BJ (cell line): ENCODE data around the gene MPZL3. TPM values are rescaled to one million over a fixed set of nuclear protein-coding genes. Genes with fewer than 3 reads are reported as not detected.

Experiments used
- CTCF ChIA-PET: fragments of 350-600 bp; formaldehyde crosslinking; extraction: SDS; loops from one replicate; lab custom pipeline; 2021; ENCODE audit warnings: antibody characterized with exemption, inconsistent platforms; lab: Yijun Ruan, JAX
- POLR2A ChIA-PET: fragments of 300-600 bp; sonication (Branson Sonifier 250); formaldehyde crosslinking; extraction: SDS; loops from one replicate; lab custom pipeline; 2021; ENCODE audit warnings: antibody characterized with exemption; lab: Charles Lee
- DNase-seq: peaks from one replicate; pipeline ENCODE4 v3.0.0-alpha.2; 2011; ENCODE audit warnings: low read depth
- H3K27me3 ChIP-seq: 2 replicates; pipeline ENCODE4 v1.6.0; 2011; ENCODE audit warnings: low read length; ENCODE audit not compliant: control insufficient read depth, insufficient read depth
- H3K36me3 ChIP-seq: 2 replicates; pipeline ENCODE4 v1.5.1; 2011; ENCODE audit warnings: low read length; ENCODE audit not compliant: control insufficient read depth, insufficient read depth
- H3K4me3 ChIP-seq: 2 replicates; pipeline ENCODE4 v1.5.1; 2011; ENCODE audit warnings: low read depth, mild to moderate bottlenecking, control low read depth, low read length
- CTCF ChIP-seq: IDR thresholded peaks from 2 replicates; pipeline ENCODE4 v1.5.1; 2011; ENCODE audit warnings: low read depth, mild to moderate bottlenecking, control low read depth, inconsistent platforms, low read length, moderate library complexity; ENCODE audit not compliant: insufficient read depth
- polyA plus RNA-seq: library from polyadenylated mRNA; depleted of rRNA; stranded (reverse); fragments of >200 nt; gene quantifications from 2 replicates; pipeline ENCODE4 v1.2.3, GENCODE V29; 2011

MPZL3 gene
- polyA plus RNA-seq, 1 experiment, result 0.39 TPM

- ChIA-PET CTCF (interaction anchor here (1.0 kb wide), 1 partner anchor 67 kb away, joined by 3 read pairs; no protein-coding TSS in a partner anchor), POLR2A (no interaction called here)
- no peak for TF ChIP-seq CTCF
- peaks cover 8% of the 10 kb centered on the region for H3K27me3 ChIP-seq
- H3K36me3 ChIP-seq, result no peaks in the 10 kb centered on the region
- DNase-seq, result no peak
- H3K4me3 ChIP-seq, result no peak overlapping the region
Observed at GRCh38 chr11:118238929-118239328, 13.2 kb downstream of the MPZL3 start.

- CTCF ChIA-PET, result no interaction called here
- POLR2A ChIA-PET, result no interaction called here
- Histone ChIP-seq H3K27me3 (peaks cover 8% of the 10 kb centered on the region), H3K4me3 (no peak overlapping the region), H3K36me3 (no peaks in the 10 kb centered on the region)
- DNase-seq, result no peak
- no peak for TF ChIP-seq CTCF
Observed at GRCh38 chr11:118238421-118238820, 13.7 kb downstream of the MPZL3 start.

GRCh38 chr11:118236170-118236569 lies 16.0 kb downstream of the MPZL3 start:
- Histone ChIP-seq H3K4me3 (no peak overlapping the region), H3K36me3 (no peaks in the 10 kb centered on the region), H3K27me3 (peaks cover 2% of the 10 kb centered on the region; the same call in 1 of the 2 replicates)
- no peak for DNase-seq
- CTCF ChIA-PET, result no interaction called here
- POLR2A ChIA-PET, result no interaction called here
- no peak for TF ChIP-seq CTCF

- TF ChIP-seq CTCF, result no peak
- Histone ChIP-seq H3K36me3 (no peaks in the 10 kb centered on the region), H3K4me3 (no peak overlapping the region), H3K27me3 (peaks cover 2% of the 10 kb centered on the region)
- POLR2A ChIA-PET, result no interaction called here
- DNase-seq, result no peak
- CTCF ChIA-PET, result no interaction called here
Observed at GRCh38 chr11:118234833-118235232, 17.3 kb downstream of the MPZL3 start.

GRCh38 chr11:118233850-118234249 lies 18.3 kb downstream of the MPZL3 start:
- CTCF ChIA-PET, result no interaction called here

More at GRCh38 chr11:118233850-118234249, 18.3 kb downstream of the MPZL3 start:
- H3K27me3 ChIP-seq, result no peaks in the 10 kb centered on the region; the same call in none of the 2 replicates
- H3K36me3 ChIP-seq, result no peaks in the 10 kb centered on the region
- no peak for DNase-seq
- POLR2A ChIA-PET, result no interaction called here
- TF ChIP-seq CTCF, result no peak
- no peak overlapping the region for H3K4me3 ChIP-seq
